LHCN-M2 (cell line): ENCODE results near the gene NTNG1. TPM values are rescaled to one million over a fixed set of nuclear protein-coding genes. Genes with fewer than 3 reads are reported as not detected.

ENCODE experiments used
- DNase-seq: peaks from one replicate; pipeline ENCODE4 v3.0.0-alpha.2; 2012; ENCODE audit warnings: low read depth
- total RNA-seq: library from RNA; depleted of rRNA; stranded (reverse); fragments of >200 nt; gene quantifications from 2 replicates; pipeline ENCODE4 v1.2.3, GENCODE V29; 2014

The NTNG1 gene
- total RNA-seq, 1 experiment from 2014 or later = 1.1 TPM

DNA sequence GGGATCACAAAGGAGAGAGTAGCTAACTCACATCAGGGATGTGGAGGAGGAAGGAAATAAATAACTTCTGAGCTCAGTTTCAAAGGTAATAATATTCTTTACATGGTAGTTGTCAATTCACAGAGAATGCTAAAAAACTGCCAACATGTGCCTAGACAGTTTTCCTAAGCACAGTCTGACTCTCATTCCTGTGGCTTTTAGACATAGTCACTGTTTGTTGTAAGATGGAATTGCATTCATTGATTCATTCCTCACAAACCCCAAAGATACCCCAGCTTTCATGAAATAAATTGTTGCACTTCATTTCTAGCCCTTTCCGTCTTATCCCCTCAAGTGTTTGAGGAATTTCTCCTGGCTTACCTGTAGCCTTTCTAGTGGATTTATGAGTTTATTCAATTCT, 263.9 kb downstream of the NTNG1 start:
- peak; percentile 3 for DNase-seq

- DNase-seq = peak; percentile 23
Observed at GRCh38 chr1:107405236-107405635, 264.4 kb downstream of the NTNG1 start.

DNA sequence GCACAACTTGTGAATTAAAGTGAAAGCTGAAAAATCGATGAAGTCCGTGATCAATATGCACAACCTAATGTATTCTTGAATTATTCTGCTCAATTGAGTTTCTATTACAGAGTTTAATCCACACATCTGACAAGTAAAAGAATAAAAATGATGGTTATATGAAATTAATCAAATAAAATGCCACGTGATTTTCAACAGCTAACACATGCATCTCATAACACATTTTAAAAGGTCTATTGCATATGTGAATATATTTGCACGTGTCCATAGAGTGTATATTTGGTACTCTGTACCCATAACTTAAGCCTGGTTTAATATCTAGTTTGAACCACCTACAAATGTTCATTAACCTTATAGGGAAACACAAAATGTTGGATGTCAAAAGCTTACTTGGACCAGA, 266.2 kb downstream of the NTNG1 start:
- DNase-seq = no peak

GRCh38 chr1:107413546-107413945, 272.7 kb downstream of the NTNG1 start:
- DNase-seq = no peak

- no peak for DNase-seq
Observed at GRCh38 chr1:107413951-107414350, 273.1 kb downstream of the NTNG1 start.

DNA sequence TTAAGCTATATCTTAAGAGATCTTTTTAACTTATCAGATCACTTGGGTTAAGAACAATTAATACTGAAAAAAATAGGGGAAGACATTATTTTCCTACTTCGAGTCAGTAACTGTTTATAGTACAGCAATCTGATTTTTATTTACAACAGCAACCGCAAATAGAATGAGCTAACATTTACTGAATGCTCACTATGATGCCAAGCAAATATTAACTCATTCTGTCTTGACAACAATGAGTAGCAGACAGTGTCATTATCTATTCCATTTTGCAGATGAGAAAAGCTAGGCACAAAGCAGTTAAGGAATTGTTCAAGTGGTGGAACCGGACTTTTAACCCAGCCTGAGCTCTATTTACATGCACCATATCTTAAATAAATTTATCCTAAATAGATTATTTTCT, 273.7 kb downstream of the NTNG1 start:
- no peak for DNase-seq

DNA sequence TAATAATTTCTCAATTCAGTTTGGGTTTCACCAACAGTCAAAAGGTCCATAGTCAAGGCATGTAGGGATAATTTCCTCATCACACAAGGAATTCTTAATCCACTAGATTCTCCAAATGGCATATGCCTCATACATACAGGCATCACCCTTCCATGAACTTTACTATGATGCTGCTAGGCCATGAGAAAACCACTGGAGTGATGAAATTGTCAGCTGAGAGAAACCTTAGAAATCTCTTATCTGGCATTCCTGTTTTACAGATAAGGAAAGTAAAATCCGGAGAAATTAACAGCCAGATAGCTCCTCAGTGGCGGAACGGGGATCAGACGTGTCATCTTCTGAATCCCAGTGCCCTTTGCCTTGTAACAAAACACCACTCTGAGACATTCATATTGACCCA, 274.4 kb downstream of the NTNG1 start:
- no peak for DNase-seq

DNA sequence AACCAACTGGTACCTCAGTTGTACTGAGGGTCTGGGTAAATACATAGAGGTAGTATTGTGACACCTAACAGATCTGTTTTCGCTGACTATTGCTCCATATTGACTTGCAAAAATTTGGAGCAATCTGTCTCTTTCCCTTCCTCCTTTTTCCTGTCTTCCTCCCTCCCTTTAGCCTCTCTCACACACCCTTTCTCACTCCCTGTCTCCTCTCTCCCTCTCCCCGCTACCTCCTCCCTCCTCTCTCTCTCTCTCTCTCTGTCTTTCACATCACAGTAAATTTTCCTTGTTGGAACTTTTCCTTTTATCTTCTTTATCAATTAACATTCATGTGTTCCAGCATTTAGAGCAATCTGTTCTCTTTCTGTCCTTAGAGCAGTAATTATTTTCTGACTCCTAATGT, 278.2 kb downstream of the NTNG1 start:
- no peak for DNase-seq

- no peak for DNase-seq
Observed at GRCh38 chr1:107422901-107423300, 282.1 kb downstream of the NTNG1 start.

DNA sequence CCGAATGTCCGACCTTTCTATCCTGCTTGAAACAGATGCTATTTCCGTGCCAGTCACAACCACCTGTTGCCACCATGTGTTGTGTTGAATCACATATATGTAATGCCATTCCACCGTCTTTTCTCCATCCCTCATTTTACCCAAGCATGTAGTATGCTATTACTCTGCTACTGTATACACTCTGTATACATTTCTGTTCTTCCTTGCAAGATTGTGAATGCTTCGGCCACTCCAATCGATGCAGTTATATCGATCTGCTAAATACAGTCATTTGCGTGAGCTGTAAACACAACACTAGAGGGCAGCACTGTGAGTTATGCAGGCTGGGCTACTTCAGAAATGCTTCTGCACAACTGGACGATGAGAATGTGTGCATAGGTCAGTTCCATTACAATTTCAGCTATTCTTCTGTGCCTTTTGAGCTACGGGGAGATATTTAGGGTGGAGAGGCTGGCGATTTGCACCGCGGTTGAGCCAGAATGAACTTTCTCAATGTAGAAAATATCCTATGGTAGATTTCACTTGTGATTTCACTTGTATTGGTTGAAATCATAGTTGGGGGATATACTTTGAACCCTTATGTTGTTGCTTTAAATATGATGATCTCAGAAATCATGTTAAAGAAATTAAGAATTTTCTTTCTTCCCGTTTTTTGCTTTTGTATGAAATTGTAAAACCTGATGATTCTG, 289.8 kb downstream of the NTNG1 start:
- DNase-seq = peak; percentile 46

DNA sequence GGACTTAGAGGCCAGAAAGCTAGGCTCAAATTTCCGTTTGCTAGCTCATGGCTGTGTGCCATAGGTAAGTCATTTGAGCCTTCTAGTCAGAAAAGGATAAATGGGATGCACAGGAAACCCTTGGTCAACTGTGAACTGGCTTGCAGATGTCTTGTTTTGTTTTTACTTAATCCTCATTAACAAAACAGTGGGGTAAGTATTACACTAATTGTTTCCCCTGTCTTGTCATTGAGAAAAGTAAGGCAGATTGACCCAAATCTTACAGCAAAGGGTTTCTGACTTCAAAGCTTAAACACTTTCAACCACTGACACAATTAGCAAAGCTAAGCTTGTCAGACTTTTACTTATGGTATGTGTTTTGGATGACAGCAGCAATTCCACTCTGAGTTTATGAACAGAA, 291.3 kb downstream of the NTNG1 start:
- no peak for DNase-seq

GRCh38 chr1:107433068-107433467, 292.2 kb downstream of the NTNG1 start:
- no peak for DNase-seq

DNA sequence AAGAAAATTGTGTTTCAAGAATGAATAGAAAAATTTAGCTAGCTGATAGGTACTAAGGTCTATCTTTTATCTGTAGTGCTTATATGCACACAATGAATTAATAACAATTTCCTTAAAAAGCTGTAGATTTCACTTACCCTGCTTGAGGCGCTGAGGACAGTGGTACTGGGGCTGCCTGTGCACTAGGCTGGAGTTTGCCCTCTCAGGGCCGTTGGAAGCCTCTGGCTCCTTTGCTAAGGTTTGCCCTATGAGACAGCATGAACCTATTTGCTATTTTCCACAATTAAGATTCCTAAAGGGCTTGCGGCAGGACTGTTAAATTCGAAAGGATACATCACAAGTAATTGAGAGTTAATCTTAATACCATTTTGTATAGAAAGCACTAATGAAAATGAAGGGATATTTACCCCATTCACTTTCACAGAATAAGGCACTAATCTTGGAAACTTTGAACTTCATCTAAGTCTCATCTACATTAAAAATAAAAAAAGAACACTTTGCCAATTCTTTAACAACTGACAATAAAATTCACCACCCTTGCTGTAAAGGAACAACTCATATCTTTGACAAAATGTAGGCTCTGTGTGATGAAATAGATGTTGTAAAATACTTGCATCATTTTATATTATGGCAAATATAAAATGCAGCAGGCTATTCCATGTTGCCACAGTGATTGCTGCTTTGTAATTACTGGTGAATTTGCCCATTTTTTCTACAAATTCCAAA, 293.0 kb downstream of the NTNG1 start:
- no peak for DNase-seq

- no peak for DNase-seq
Observed at GRCh38 chr1:107434361-107434693, 293.5 kb downstream of the NTNG1 start.

GRCh38 chr1:107436552-107437241, 295.9 kb downstream of the NTNG1 start:
- DNase-seq = no peak

- DNase-seq = no peak
Observed at GRCh38 chr1:107439567-107439966, 298.7 kb downstream of the NTNG1 start.

GRCh38 chr1:107442551-107442950, 301.7 kb downstream of the NTNG1 start:
- no peak for DNase-seq

- DNase-seq = no peak
Observed at GRCh38 chr1:107443027-107443426, 302.2 kb downstream of the NTNG1 start.

DNA sequence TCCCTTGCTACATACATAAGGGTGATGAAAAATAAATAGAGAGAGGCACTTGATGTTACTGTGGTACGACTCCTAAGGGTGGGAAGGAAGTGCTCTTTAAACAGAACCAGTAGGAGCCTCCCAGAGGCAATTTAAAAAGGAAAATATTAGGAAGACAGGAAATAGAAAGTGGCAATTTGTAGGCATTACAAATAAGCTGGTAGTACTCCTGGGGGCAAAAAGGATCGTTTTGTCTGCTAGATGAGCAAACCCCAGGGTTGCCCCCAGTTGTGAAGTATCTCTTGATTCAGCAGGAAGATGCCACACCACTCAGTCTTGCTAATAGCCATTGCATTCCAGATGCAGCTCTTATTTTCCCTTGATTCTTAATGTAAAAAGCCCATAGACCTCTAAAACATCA, 303.0 kb downstream of the NTNG1 start:
- no peak for DNase-seq

DNA sequence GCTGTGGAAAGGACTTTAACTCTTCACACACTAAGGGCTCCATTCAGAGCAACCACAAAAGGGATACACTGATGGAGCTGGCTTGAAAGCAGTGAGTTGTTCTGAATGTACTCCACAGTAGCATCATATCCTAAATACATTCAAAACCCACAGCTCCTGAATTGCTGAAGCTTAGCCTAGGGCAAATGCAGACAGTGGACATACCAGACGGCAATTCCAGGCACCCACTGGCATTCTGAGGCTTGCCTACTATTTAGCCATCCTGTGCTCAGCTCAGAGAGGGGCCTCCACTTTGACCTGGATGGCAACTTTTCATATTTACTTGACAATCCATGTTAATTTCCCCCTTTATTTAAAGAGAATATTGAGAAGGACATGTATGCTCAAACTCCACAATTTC, 303.5 kb downstream of the NTNG1 start:
- DNase-seq = no peak

- DNase-seq = no peak
Observed at GRCh38 chr1:107449326-107449725, 308.5 kb downstream of the NTNG1 start.

GRCh38 chr1:107450899-107451664, 310.2 kb downstream of the NTNG1 start:
- no peak for DNase-seq
